PC-3 (cell line): Measurements from ENCODE around the gene TCERG1L. TPM values are rescaled to one million over a fixed set of nuclear protein-coding genes. Genes with fewer than 3 reads are reported as not detected.

Source experiments
- ATAC-seq: fragments of 200-7000 bp; cut with Tn5 transposase; 2 replicates; pipeline ENCODE4 v1.9.1; 2020; ENCODE audit warnings: mild to moderate bottlenecking, moderate library complexity
- BruUV-seq: library from RNA; stranded (reverse); fragments of 400-500 nt; replicated peaks from 2 replicates; lab custom pipeline; 2021; lab: Mats Ljungman, UMichigan
- CTCF ChIA-PET: fragments of 300-600 bp; sonication (Branson Sonifier 250); formaldehyde crosslinking; loops from one replicate; lab custom pipeline; 2022; ENCODE audit warnings: antibody characterized with exemption; lab: Charles Lee
- POLR2A ChIA-PET: fragments of 300-600 bp; sonication (Branson Sonifier 250); formaldehyde crosslinking; loops from one replicate; lab custom pipeline; 2022; ENCODE audit warnings: antibody characterized with exemption; ENCODE audit not compliant: unreplicated experiment; lab: Charles Lee
- DNase-seq: peaks from one replicate; pipeline ENCODE4 v3.0.0-alpha.2; 2015
- H2AFZ ChIP-seq: fragments of 300-600 bp; sonication (generic); 2 replicates; pipeline ENCODE4 v1.6.0; 2016; ENCODE audit warnings: antibody characterized with exemption, low read length
- H3F3A ChIP-seq: fragments of 300-600 bp; sonication (generic); one replicate; pipeline ENCODE4 v1.6.0; 2017; ENCODE audit warnings: antibody characterized with exemption, low read length, control low read depth, mild to moderate bottlenecking; ENCODE audit not compliant: unreplicated experiment
- H3K27ac ChIP-seq: fragments of 300-600 bp; sonication (generic); 2 replicates; pipeline ENCODE4 v1.5.1; 2016; ENCODE audit warnings: mild to moderate bottlenecking, low read length
- H3K27me3 ChIP-seq: fragments of 300-600 bp; sonication (generic); 2 replicates; pipeline ENCODE4 v1.6.1; 2016; ENCODE audit warnings: low read length, mixed read lengths
- H3K36me3 ChIP-seq: fragments of 300-600 bp; sonication (generic); 2 replicates; pipeline ENCODE4 v1.6.1; 2016; ENCODE audit warnings: low read depth, mixed run types, low read length, mixed read lengths
- H3K4me1 ChIP-seq: fragments of 300-600 bp; sonication (generic); 2 replicates; pipeline ENCODE4 v1.5.1; 2016; ENCODE audit warnings: low read length; ENCODE audit not compliant: insufficient read depth
- H3K4me2 ChIP-seq: fragments of 300-600 bp; sonication (generic); 2 replicates; pipeline ENCODE4 v1.6.0; 2016; ENCODE audit warnings: low read length
- H3K4me3 ChIP-seq: fragments of 300-600 bp; sonication (generic); 2 replicates; pipeline ENCODE4 v1.5.1; 2016; ENCODE audit warnings: mild to moderate bottlenecking, low read length, mixed read lengths
- H3K79me2 ChIP-seq: fragments of 300-600 bp; sonication (generic); 2 replicates; pipeline ENCODE4 v1.6.1; 2017; ENCODE audit warnings: low read length, mixed read lengths
- H3K9ac ChIP-seq: fragments of 300-600 bp; sonication (generic); 2 replicates; pipeline ENCODE4 v1.6.0; 2016; ENCODE audit warnings: mild to moderate bottlenecking, low read length
- H3K9me2 ChIP-seq: fragments of 300-600 bp; sonication (generic); replicated peaks from 2 replicates; pipeline ENCODE4 v1.6.1; 2016; ENCODE audit warnings: mixed run types, low read length, mixed read lengths
- H3K9me3 ChIP-seq: fragments of 300-600 bp; sonication (generic); 2 replicates; pipeline ENCODE4 v1.6.1; 2016; ENCODE audit warnings: low read length, mixed read lengths
- H4K20me1 ChIP-seq: fragments of 300-600 bp; sonication (generic); 2 replicates; pipeline ENCODE4 v1.6.1; 2016; ENCODE audit warnings: low read length, mixed read lengths
- EZH2 ChIP-seq: fragments of 300-600 bp; sonication (generic); IDR thresholded peaks from one replicate; pipeline ENCODE4 v1.6.1; 2017; ENCODE audit warnings: antibody characterized with exemption, mild to moderate bottlenecking, low read length; ENCODE audit not compliant: unreplicated experiment
- EZH2phosphoT487 ChIP-seq: fragments of 300-600 bp; sonication (generic); IDR thresholded peaks from 2 replicates; pipeline ENCODE4 v1.6.1; 2018; ENCODE audit warnings: mild to moderate bottlenecking, antibody characterized with exemption, low read length, borderline replicate concordance
- intact Hi-C: fragments of 100-400 bp; cut with micrococcal nuclease; formaldehyde crosslinking; loops from 2 replicates; pipeline ENCODE4 v1.9.0; 2023
- total RNA-seq: library from RNA; depleted of rRNA; stranded (reverse); fragments of >200 nt; gene quantifications from 2 replicates; pipeline ENCODE4 v1.2.3, GENCODE V29; 2014
- TF ChIP-seq, protein P1 (sequence below): fragments of 300-600 bp; sonication (generic); conservative IDR thresholded peaks from 2 replicates; pipeline ENCODE4 v1.5.1; 2017; ENCODE audit warnings: antibody characterized with exemption, low read depth, mild to moderate bottlenecking, low read length

TCERG1L gene
- total RNA-seq, 1 experiment from 2014 or later, result not detected

DNA sequence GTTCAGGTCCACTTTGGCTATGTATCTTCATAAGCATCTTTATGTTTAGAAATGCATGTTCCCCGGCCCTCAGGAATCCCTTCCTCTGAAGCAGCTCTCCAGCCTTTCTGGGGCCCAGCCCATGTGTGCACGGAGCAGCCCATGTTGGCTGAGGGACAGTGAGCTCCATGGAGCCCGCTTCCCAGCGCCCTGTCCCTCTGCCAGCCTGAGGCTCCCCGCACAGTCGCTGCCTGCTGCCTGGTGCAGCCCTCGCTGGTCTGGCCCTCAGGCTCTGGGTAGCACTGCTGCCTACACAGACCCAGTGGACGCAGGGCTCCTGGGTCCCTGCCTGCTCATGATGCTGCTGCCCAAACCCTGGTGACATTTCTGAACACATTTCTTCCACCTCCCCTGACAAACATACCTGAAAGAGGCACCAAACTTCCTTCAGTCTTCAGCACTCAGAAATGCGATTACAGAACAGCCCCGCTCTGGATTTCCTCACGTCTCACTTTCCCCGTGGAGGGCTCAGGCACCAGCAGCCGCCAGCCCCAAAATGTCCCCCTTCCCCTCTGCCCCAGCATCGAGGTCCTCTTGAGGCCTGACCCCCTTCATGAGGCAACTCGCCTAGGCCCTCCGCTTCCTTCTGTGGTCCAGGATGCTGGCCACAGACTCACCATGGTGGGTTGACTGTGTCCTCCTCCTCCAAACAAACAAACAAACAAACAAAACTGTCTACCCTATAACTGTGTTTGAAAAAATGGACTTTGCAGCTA lies 5.0 kb upstream of the TCERG1L start:
- ChIA-PET CTCF (no interaction called here), POLR2A (no interaction called here)
- Histone ChIP-seq H3K9me2 (no peaks in the 10 kb centered on the region), H3K4me2 (no peak overlapping the region), H3K4me3 (no peak overlapping the region), H3K9ac (no peak overlapping the region), H2AFZ (no peak overlapping the region), H4K20me1 (no peaks in the 10 kb centered on the region), H3K79me2 (no peaks in the 10 kb centered on the region), H3K9me3 (no peaks in the 10 kb centered on the region), H3K27ac (no peak overlapping the region), H3K4me1 (no peaks in the 10 kb centered on the region), H3K36me3 (no peaks in the 10 kb centered on the region), H3F3A (no peaks in the 10 kb centered on the region), H3K27me3 (no peaks in the 10 kb centered on the region)
- TF ChIP-seq EZH2phosphoT487, result no peak
- TF ChIP-seq, protein P1, sequence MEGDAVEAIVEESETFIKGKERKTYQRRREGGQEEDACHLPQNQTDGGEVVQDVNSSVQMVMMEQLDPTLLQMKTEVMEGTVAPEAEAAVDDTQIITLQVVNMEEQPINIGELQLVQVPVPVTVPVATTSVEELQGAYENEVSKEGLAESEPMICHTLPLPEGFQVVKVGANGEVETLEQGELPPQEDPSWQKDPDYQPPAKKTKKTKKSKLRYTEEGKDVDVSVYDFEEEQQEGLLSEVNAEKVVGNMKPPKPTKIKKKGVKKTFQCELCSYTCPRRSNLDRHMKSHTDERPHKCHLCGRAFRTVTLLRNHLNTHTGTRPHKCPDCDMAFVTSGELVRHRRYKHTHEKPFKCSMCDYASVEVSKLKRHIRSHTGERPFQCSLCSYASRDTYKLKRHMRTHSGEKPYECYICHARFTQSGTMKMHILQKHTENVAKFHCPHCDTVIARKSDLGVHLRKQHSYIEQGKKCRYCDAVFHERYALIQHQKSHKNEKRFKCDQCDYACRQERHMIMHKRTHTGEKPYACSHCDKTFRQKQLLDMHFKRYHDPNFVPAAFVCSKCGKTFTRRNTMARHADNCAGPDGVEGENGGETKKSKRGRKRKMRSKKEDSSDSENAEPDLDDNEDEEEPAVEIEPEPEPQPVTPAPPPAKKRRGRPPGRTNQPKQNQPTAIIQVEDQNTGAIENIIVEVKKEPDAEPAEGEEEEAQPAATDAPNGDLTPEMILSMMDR, result no peak
- TF ChIP-seq EZH2, result no peak
- BruUV-seq, result no TSS peak
- intact Hi-C loops, result no loop called here
- ATAC-seq (no peak), DNase-seq (no peak)

DNA sequence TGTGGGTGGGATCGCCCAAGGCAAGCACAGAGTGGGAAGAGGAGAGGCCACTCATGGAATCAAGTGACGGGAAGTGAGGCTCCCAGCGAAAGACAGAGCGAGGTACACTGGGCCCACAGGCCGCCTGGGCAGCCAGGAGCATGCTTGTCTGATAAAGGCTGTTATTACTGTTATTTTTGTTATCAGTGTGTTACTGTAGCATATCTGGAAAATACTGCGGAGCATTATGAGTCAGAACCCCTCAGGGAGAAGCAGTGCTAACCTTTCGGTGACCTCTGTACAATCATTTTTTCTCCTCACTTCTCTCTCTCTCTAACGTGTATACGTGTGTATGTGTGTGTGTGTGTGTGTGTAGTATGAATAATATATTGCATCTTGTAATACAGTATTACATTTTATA lies 3.8 kb upstream of the TCERG1L start:
- no peaks in the 10 kb centered on the region for H3F3A ChIP-seq
- no peaks in the 10 kb centered on the region for H3K36me3 ChIP-seq
- H3K4me3 ChIP-seq, result no peak overlapping the region
- no peak overlapping the region for H3K4me2 ChIP-seq
- no peaks in the 10 kb centered on the region for H4K20me1 ChIP-seq
- TF ChIP-seq, protein P1, result no peak
- TF ChIP-seq EZH2phosphoT487 (no peak), EZH2 (no peak)
- ChIA-PET CTCF (no interaction called here), POLR2A (no interaction called here)
- no TSS peak for BruUV-seq
- H3K9ac ChIP-seq, result no peak overlapping the region
- H3K9me3 ChIP-seq, result no peaks in the 10 kb centered on the region
- intact Hi-C loops, result no loop called here
- H3K9me2 ChIP-seq, result no peaks in the 10 kb centered on the region
- no peak overlapping the region for H3K27ac ChIP-seq
- H3K27me3 ChIP-seq, result peaks cover 6% of the 10 kb centered on the region; the same call in 1 of the 2 replicates
- no peaks in the 10 kb centered on the region for H3K4me1 ChIP-seq
- no peaks in the 10 kb centered on the region for H3K79me2 ChIP-seq
- no peak overlapping the region for H2AFZ ChIP-seq
- no peak for DNase-seq
- ATAC-seq, result no peak

DNA sequence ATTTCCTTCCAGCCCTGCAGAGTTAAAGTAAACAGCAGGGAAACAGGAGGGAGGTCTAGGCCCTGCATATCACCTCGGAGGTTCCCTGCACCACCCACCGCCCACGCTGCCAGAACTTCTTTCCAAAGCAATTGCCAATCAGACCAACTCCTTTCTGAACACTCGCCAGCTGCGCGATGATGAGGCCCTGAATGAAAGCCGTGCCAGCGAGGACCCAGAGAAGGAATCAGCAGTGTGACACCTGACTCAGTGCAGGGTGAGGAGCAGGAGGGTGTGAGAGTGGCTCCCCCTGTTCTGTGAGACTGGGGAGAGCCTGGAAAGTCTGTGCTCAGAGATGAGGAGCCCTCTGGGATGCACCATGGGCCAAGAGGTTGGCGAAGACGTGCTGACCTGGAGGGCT lies 3.3 kb upstream of the TCERG1L start:
- Histone ChIP-seq H3K9me2 (no peaks in the 10 kb centered on the region), H4K20me1 (no peaks in the 10 kb centered on the region), H3K9me3 (no peaks in the 10 kb centered on the region), H3K4me2 (no peak overlapping the region), H3K9ac (no peak overlapping the region), H3K36me3 (no peaks in the 10 kb centered on the region), H3K27me3 (peaks cover 9% of the 10 kb centered on the region; the same call in 1 of the 2 replicates), H3K27ac (no peak overlapping the region), H2AFZ (no peak overlapping the region), H3K79me2 (no peaks in the 10 kb centered on the region), H3K4me3 (no peak overlapping the region), H3K4me1 (no peaks in the 10 kb centered on the region), H3F3A (no peaks in the 10 kb centered on the region)
- ATAC-seq, result no peak
- ChIA-PET CTCF (no interaction called here), POLR2A (no interaction called here)
- no TSS peak for BruUV-seq
- no peak for TF ChIP-seq EZH2
- TF ChIP-seq, protein P1, result no peak
- TF ChIP-seq EZH2phosphoT487, result no peak
- intact Hi-C loops, result no loop called here
- DNase-seq, result no peak
